ENCODE data around the gene GTF2I. TPM values are rescaled to one million over a fixed set of nuclear protein-coding genes. Genes with fewer than 3 reads are reported as not detected.
A peak's percentile ranks its signal among the peaks of the same experiment; 100 is the strongest.

GTF2I gene
- total and polyA plus RNA-seq, 10 of the 15 experiments (the other 5 are each of a cell fraction or from before 2014, with no cell fraction given), result 6.7 to 172 (median 96.9) TPM

- TF ChIP-seq, protein P1, sequence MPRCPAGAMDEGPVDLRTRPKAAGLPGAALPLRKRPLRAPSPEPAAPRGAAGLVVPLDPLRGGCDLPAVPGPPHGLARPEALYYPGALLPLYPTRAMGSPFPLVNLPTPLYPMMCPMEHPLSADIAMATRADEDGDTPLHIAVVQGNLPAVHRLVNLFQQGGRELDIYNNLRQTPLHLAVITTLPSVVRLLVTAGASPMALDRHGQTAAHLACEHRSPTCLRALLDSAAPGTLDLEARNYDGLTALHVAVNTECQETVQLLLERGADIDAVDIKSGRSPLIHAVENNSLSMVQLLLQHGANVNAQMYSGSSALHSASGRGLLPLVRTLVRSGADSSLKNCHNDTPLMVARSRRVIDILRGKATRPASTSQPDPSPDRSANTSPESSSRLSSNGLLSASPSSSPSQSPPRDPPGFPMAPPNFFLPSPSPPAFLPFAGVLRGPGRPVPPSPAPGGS (IDR thresholded peaks at IDR 0.05; ENCODE audit: borderline replicate concordance, insufficient read depth, low read depth, low read length, poor library complexity, severe bottlenecking), result no peak
- no peak for TF ChIP-seq PBX3 (IDR thresholded peaks at IDR 0.05; ENCODE audit: insufficient replicate concordance, low read depth, low read length)
- no peak for TF ChIP-seq NFXL1 (IDR thresholded peaks at IDR 0.05; ENCODE audit: borderline replicate concordance)
- TF ChIP-seq E2F4 (IDR thresholded peaks at IDR 0.05; ENCODE audit: low read depth, low read length), result no peak
- TF ChIP-seq REST (IDR thresholded peaks at IDR 0.05; ENCODE audit: low read depth, low read length), result no peak
- 0 out of 2 replicates have a peak, but pooled peaks have one; percentile 52 for TF ChIP-seq ZNF384 (IDR thresholded peaks at IDR 0.05; ENCODE audit: borderline replicate concordance, low read depth, low read length)
- TF ChIP-seq EGR1 (IDR thresholded peaks at IDR 0.05; ENCODE audit: borderline replicate concordance in 1 of 2, low read depth in 2 of 2, low read length in 2 of 2), result 0 out of 3 replicates have a peak, but pooled peaks of 1 of the 2 experiments have one; percentile 15
- no peak for TF ChIP-seq CREM (IDR thresholded peaks at IDR 0.05; ENCODE audit: low read depth)
- 0 out of 2 replicates have a peak, but pooled peaks have one; percentile 18 for TF ChIP-seq CBX5 (IDR thresholded peaks at IDR 0.05; ENCODE audit: low read depth)
- no peak for TF ChIP-seq ESRRA (IDR thresholded peaks at IDR 0.05; ENCODE audit: low read length)
- no peak for TF ChIP-seq BMI1 (IDR thresholded peaks at IDR 0.05; ENCODE audit: borderline replicate concordance)
- no peak for TF ChIP-seq TCF12 (IDR thresholded peaks at IDR 0.05; ENCODE audit: low read depth, low read length)
- no peak for TF ChIP-seq SPI1 (IDR thresholded peaks at IDR 0.05; ENCODE audit: borderline replicate concordance, insufficient read depth, low read depth, low read length)
- no peak for TF ChIP-seq SMAD1 (IDR thresholded peaks at IDR 0.05; ENCODE audit: low read depth, partially characterized antibody)
- TF ChIP-seq BHLHE40 (IDR thresholded peaks at IDR 0.05; ENCODE audit: borderline replicate concordance in 1 of 2, low read depth in 2 of 2, low read length in 1 of 2), result peak; percentile 5 to 19; a peak in 2 of 4 replicates
- TF ChIP-seq ZNF217 (IDR thresholded peaks at IDR 0.05), result 0 out of 2 replicates have a peak, but pooled peaks have one; percentile 47
- TF ChIP-seq, protein P2, sequence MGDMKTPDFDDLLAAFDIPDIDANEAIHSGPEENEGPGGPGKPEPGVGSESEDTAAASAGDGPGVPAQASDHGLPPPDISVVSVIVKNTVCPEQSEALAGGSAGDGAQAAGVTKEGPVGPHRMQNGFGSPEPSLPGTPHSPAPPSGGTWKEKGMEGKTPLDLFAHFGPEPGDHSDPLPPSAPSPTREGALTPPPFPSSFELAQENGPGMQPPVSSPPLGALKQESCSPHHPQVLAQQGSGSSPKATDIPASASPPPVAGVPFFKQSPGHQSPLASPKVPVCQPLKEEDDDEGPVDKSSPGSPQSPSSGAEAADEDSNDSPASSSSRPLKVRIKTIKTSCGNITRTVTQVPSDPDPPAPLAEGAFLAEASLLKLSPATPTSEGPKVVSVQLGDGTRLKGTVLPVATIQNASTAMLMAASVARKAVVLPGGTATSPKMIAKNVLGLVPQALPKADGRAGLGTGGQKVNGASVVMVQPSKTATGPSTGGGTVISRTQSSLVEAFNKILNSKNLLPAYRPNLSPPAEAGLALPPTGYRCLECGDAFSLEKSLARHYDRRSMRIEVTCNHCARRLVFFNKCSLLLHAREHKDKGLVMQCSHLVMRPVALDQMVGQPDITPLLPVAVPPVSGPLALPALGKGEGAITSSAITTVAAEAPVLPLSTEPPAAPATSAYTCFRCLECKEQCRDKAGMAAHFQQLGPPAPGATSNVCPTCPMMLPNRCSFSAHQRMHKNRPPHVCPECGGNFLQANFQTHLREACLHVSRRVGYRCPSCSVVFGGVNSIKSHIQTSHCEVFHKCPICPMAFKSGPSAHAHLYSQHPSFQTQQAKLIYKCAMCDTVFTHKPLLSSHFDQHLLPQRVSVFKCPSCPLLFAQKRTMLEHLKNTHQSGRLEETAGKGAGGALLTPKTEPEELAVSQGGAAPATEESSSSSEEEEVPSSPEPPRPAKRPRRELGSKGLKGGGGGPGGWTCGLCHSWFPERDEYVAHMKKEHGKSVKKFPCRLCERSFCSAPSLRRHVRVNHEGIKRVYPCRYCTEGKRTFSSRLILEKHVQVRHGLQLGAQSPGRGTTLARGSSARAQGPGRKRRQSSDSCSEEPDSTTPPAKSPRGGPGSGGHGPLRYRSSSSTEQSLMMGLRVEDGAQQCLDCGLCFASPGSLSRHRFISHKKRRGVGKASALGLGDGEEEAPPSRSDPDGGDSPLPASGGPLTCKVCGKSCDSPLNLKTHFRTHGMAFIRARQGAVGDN (IDR thresholded peaks at IDR 0.05), result no peak
Measured at GRCh38 chr7:74657692-74658177, at the start of gene GTF2I (continued).
